Measurements from ENCODE around the gene RCAN2. TPM values are rescaled to one million over a fixed set of nuclear protein-coding genes. Genes with fewer than 3 reads are reported as not detected.

RCAN2 gene
- total and polyA plus RNA-seq, 12 donors: 2.3 to 14.4 (median 6.5) TPM

GRCh38 chr6:46504242-46504641 is 13.0 kb upstream of the RCAN2 start:
- TF ChIP-seq CTCF (IDR thresholded peaks at IDR 0.05) (no peak), POLR2A (IDR thresholded peaks at IDR 0.05) (no peak)
- intact Hi-C loops (cut with DNase I): no loop called here
- no peak for DNase-seq
- Histone ChIP-seq H3K9me3 (replicated peaks in 1 of 3) (no peaks in the 10 kb centered on the region), H3K4me3 (no peak overlapping the region), H3K4me1 (replicated peaks in 1 of 2) (no peaks in the 10 kb centered on the region), H3K27me3 (no peaks in the 10 kb centered on the region), H3K27ac (no peak overlapping the region), H3K36me3 (replicated peaks in 1 of 2) (no peaks in the 10 kb centered on the region)

DNA sequence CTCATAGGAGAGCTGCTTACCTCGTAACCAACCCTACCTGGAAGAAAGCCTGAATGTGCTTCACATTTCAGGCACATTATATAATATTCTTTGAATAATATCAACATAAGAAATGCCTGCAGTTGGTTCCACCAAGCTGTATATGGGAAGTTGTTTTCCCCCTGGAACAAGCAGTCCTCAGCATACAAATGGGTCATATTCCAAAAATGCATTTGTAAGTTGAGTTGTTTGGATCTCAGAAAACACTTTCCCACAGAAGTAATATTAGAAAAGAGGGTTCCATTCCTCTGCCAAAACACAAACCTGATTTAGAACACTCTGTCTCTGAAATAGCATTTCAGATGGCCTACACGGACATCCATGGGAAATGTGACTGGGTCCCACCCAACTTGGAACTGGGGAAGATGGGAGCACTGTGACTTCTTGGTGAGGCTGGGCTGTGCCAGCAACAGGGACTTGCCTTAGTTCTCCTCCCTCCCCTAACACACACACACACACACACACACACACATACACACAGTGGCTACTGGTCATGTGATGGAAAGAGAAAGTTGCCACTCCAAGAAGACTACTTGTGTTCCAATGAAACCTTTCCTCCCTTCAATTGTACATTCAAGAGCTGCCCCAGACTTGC is 11.4 kb upstream of the RCAN2 start:
- H3K27me3 ChIP-seq: no peaks in the 10 kb centered on the region
- H3K4me1 ChIP-seq (replicated peaks in 1 of 2): no peaks in the 10 kb centered on the region
- no peak for TF ChIP-seq CTCF (IDR thresholded peaks at IDR 0.05)
- H3K4me3 ChIP-seq: no peak overlapping the region
- no peak for DNase-seq
- no peaks in the 10 kb centered on the region for H3K9me3 ChIP-seq (replicated peaks in 1 of 3)
- intact Hi-C loops (cut with DNase I): no loop called here
- no peaks in the 10 kb centered on the region for H3K36me3 ChIP-seq (replicated peaks in 1 of 2)
- WGBS, 4 donors: 67 to 85% (median 79%) methylated on average over 2 of the region's 2 CpGs
- H3K27ac ChIP-seq: no peak overlapping the region

GRCh38 chr6:46501136-46502089 is 10.2 kb upstream of the RCAN2 start:
- Histone ChIP-seq H3K4me3 (no peak overlapping the region), H3K27ac (no peak overlapping the region), H3K4me1 (replicated peaks in 1 of 2) (no peaks in the 10 kb centered on the region), H3K27me3 (no peaks in the 10 kb centered on the region), H3K9me3 (replicated peaks in 1 of 3) (no peaks in the 10 kb centered on the region), H3K36me3 (replicated peaks in 1 of 2) (no peaks in the 10 kb centered on the region)
- intact Hi-C loops (cut with DNase I): no loop called here
- DNase-seq: no peak
- WGBS, 4 donors: 72 to 80% (median 76%) methylated on average over 8 of the region's 8 CpGs
- no peak for TF ChIP-seq POLR2A (IDR thresholded peaks at IDR 0.05)
- no peak for TF ChIP-seq CTCF (IDR thresholded peaks at IDR 0.05)

- intact Hi-C loops (cut with DNase I): no loop called here
- TF ChIP-seq POLR2A (IDR thresholded peaks at IDR 0.05): no peak
- TF ChIP-seq CTCF (IDR thresholded peaks at IDR 0.05): no peak
- H3K9me3 ChIP-seq (replicated peaks in 1 of 3): no peaks in the 10 kb centered on the region
- H3K27ac ChIP-seq: no peak overlapping the region
- H3K27me3 ChIP-seq: no peaks in the 10 kb centered on the region
- no peaks in the 10 kb centered on the region for H3K36me3 ChIP-seq (replicated peaks in 1 of 2)
- H3K4me1 ChIP-seq (replicated peaks in 1 of 2): no peaks in the 10 kb centered on the region
- no peak overlapping the region for H3K4me3 ChIP-seq
- DNase-seq: no peak
Observed at GRCh38 chr6:46500382-46500781, 9.1 kb upstream of the RCAN2 start.

Data from adrenal gland (tissue), 12 donors.